Motor neuron (in vitro differentiated cells): ENCODE measurements around the gene SH3RF1. TPM values are rescaled to one million over a fixed set of nuclear protein-coding genes. Genes with fewer than 3 reads are reported as not detected.
"Not testable (repeated sequence)": the region's sequence is repeated elsewhere in the genome, so short reads cannot be mapped to it uniquely, and the experiment has no call there.

Source experiments
- ATAC-seq, 8 experiments: fragments of 200-7000 bp; cut with Tn5 transposase; replicated peaks in 6 of 8; 2 replicates each; pipeline ENCODE4 v1.8.0; 2021; ENCODE audit warnings: mild to moderate bottlenecking in 8 of 8, moderate library complexity in 8 of 8
- H3K27ac ChIP-seq, 2 donors: fragments of 250-450 bp; sonication (Bioruptor Pico); 2 replicates each; pipeline ENCODE4 v1.9.0; 2021; ENCODE audit warnings: antibody characterized with exemption in 2 of 2, mild to moderate bottlenecking in 2 of 2, moderate library complexity in 1 of 2
- H3K4me1 ChIP-seq, 2 donors: fragments of 250-450 bp; sonication (Bioruptor Pico); replicated peaks in 1 of 2; 2 replicates each; pipeline ENCODE4 v1.6.1; 2021; ENCODE audit warnings: antibody characterized with exemption in 2 of 2, mild to moderate bottlenecking in 2 of 2, moderate library complexity in 1 of 2
- H3K4me3 ChIP-seq, 5 donors: fragments of 250-450 bp; sonication (Bioruptor Pico); 2 replicates each; pipeline ENCODE4 v1.9.0; 2021; ENCODE audit warnings: antibody characterized with exemption in 5 of 5, mild to moderate bottlenecking in 5 of 5, moderate library complexity in 4 of 5
- WGBS, 10 experiments: fragments of 450-650 bp; shearing (Covaris generic); methylation state at CpG; one replicate each; pipeline ENCODE4 v1.0.0; 2022; 5-methylcytosine and 5-hydroxymethylcytosine counted together
- in situ Hi-C, 9 experiments: fragments of 400-800 bp; cut with MboI; loops; one replicate each; pipeline ENCODE4 v1.15.0; 2021; ENCODE audit warnings: low sequenced_read_pairs in 9 of 9, low pct_unique_long_range_greater_than_20kb in 2 of 9; ENCODE audit not compliant: unreplicated experiment in 9 of 9
- total RNA-seq, 8 experiments: library from RNA; unstranded; fragments of 300-600 nt; gene quantifications; 2 replicates each; pipeline versions ENCODE4 v1.2.3 to v1.2.4, GENCODE V29; 2022

The SH3RF1 gene
- total RNA-seq, 8 experiments from 2014 or later, result 6.7 to 20.2 (median 14.3) TPM

GRCh38 chr4:169198167-169198566, 72.6 kb downstream of the SH3RF1 start:
- H3K4me3 ChIP-seq, result no peak overlapping the region
- ATAC-seq, result no peak
- in situ Hi-C loops, result no loop called here
- no peak overlapping the region for H3K27ac ChIP-seq
- peaks cover 0 to 5% of the 10 kb centered on the region in 2 donors for H3K4me1 ChIP-seq

GRCh38 chr4:169197206-169197605, 73.5 kb downstream of the SH3RF1 start:
- 92 to 100% (median 96%) methylated on average over 2 to 8 of the region's 11 CpGs for WGBS, 10 experiments
- ATAC-seq, H3K4me1 ChIP-seq, H3K4me3 ChIP-seq, in situ Hi-C loops, H3K27ac ChIP-seq: not testable (repeated sequence)

- peaks cover 0 to 5% of the 10 kb centered on the region in 2 donors for H3K4me1 ChIP-seq
- no peak overlapping the region for H3K4me3 ChIP-seq
- in situ Hi-C loops, result no loop called here
- no peak overlapping the region for H3K27ac ChIP-seq
- ATAC-seq, result no peak
Measured at GRCh38 chr4:169195032-169195431, 75.7 kb downstream of the SH3RF1 start.

- ATAC-seq, H3K4me3 ChIP-seq, H3K4me1 ChIP-seq, H3K27ac ChIP-seq, in situ Hi-C loops: not testable (repeated sequence)
- WGBS, 10 experiments, result 83 to 100% (median 95%) methylated on average over 1 to 2 of the region's 2 CpGs; no CpG with 5 or more reads in 1 of the 10 experiments
Measured at GRCh38 chr4:169189968-169190367, 80.8 kb downstream of the SH3RF1 start.

GRCh38 chr4:169189372-169189771, 81.4 kb downstream of the SH3RF1 start:
- in situ Hi-C loops, result no loop called here
- 78 to 100% (median 93%) methylated on average over 1 to 4 of the region's 4 CpGs; no CpG with 5 or more reads in 1 of the 10 experiments for WGBS, 10 experiments
- Histone ChIP-seq H3K27ac (no peak overlapping the region), H3K4me3 (no peak overlapping the region), H3K4me1 (no peaks in the 10 kb centered on the region)
- ATAC-seq, result no peak

GRCh38 chr4:169188204-169188603, 82.6 kb downstream of the SH3RF1 start:
- 81 to 100% (median 92%) methylated on average over 1 to 3 of the region's 3 CpGs; no CpG with 5 or more reads in 1 of the 10 experiments for WGBS, 10 experiments
- Histone ChIP-seq H3K27ac (no peak overlapping the region), H3K4me1 (no peaks in the 10 kb centered on the region), H3K4me3 (no peak overlapping the region)
- ATAC-seq, result no peak
- in situ Hi-C loops, result no loop called here

GRCh38 chr4:169185133-169185956, 85.4 kb downstream of the SH3RF1 start:
- Histone ChIP-seq H3K27ac (no peak overlapping the region), H3K4me1 (no peaks in the 10 kb centered on the region), H3K4me3 (no peak overlapping the region)
- ATAC-seq, result peak in 2 of 8 experiments; percentile 20 to 24
- WGBS, 10 experiments, result 73 to 100% (median 88%) methylated on average over 1 to 7 of the region's 7 CpGs; no CpG with 5 or more reads in 2 of the 10 experiments
- in situ Hi-C loops, result no loop called here

- H3K4me3 ChIP-seq, result no peak overlapping the region
- 20 to 100% (median 69%) methylated on average over 1 to 3 of the region's 3 CpGs; no CpG with 5 or more reads in 2 of the 10 experiments for WGBS, 10 experiments
- in situ Hi-C loops, result no loop called here
- no peak overlapping the region for H3K27ac ChIP-seq
- ATAC-seq, result no peak
- H3K4me1 ChIP-seq, result no peaks in the 10 kb centered on the region
Measured at GRCh38 chr4:169184686-169185085, 86.1 kb downstream of the SH3RF1 start.

GRCh38 chr4:169184236-169184635, 86.5 kb downstream of the SH3RF1 start:
- ATAC-seq, result peak in 1 of 8 experiments; percentile 26
- in situ Hi-C loops, result no loop called here
- no peak overlapping the region for H3K4me3 ChIP-seq
- H3K27ac ChIP-seq, result no peak overlapping the region
- H3K4me1 ChIP-seq, result no peaks in the 10 kb centered on the region
- WGBS, 10 experiments, result 33 to 100% (median 86%) methylated on average over 1 to 3 of the region's 3 CpGs; no CpG with 5 or more reads in 3 of the 10 experiments

GRCh38 chr4:169183581-169183980, 87.2 kb downstream of the SH3RF1 start:
- in situ Hi-C loops, result no loop called here

GRCh38 chr4:169179609-169180521, 90.9 kb downstream of the SH3RF1 start:
- no peak overlapping the region for H3K4me3 ChIP-seq
- ATAC-seq, result peak in 5 of 8 experiments; percentile 18 to 78 (median 60)
- no peak overlapping the region for H3K27ac ChIP-seq
- H3K4me1 ChIP-seq, result no peaks in the 10 kb centered on the region
- in situ Hi-C loops, result no loop called here
- 39 to 89% (median 77%) methylated on average over 3 to 11 of the region's 13 CpGs for WGBS, 10 experiments

More at GRCh38 chr4:169183581-169183980, 87.2 kb downstream of the SH3RF1 start:
- WGBS, 10 experiments, result 20 to 83% (median 60%) methylated on average over 1 to 2 of the region's 2 CpGs; no CpG with 5 or more reads in 1 of the 10 experiments
- Histone ChIP-seq H3K4me1 (no peaks in the 10 kb centered on the region), H3K27ac (no peak overlapping the region), H3K4me3 (no peak overlapping the region)
- ATAC-seq, result peak in 1 of 8 experiments; percentile 25

- H3K4me3 ChIP-seq, ATAC-seq, H3K4me1 ChIP-seq, H3K27ac ChIP-seq, in situ Hi-C loops: not testable (repeated sequence)
- WGBS, 10 experiments, result 80 to 100% (median 97%) methylated on average over 1 to 4 of the region's 4 CpGs
Measured at GRCh38 chr4:169178092-169178491, 92.7 kb downstream of the SH3RF1 start.

- Histone ChIP-seq H3K27ac (no peak overlapping the region), H3K4me3 (no peak overlapping the region), H3K4me1 (no peaks in the 10 kb centered on the region)
- no peak for ATAC-seq
- 80 to 100% (median 83%) methylated on average over 1 to 3 of the region's 3 CpGs; no CpG with 5 or more reads in 2 of the 10 experiments for WGBS, 10 experiments
- in situ Hi-C loops, result no loop called here
Measured at GRCh38 chr4:169175476-169175875, 95.3 kb downstream of the SH3RF1 start.
